D721Med (cell line): ENCODE measurements around the gene BCL2L11.
A peak's percentile ranks its signal among the peaks of the same experiment; 100 is the strongest.

ENCODE experiments used
- DNase-seq: peaks from one replicate; pipeline ENCODE4 v3.0.0; 2011; ENCODE audit warnings: low spot score; ENCODE audit not compliant: insufficient read length
- FAIRE-seq: peaks from 2 replicates; lab custom pipeline; 2011; peaks lifted over from hg19 to GRCh38; lab: Jason Lieb, UNC
- CTCF ChIP-seq: IDR thresholded peaks from 2 replicates; pipeline ENCODE4 v1.5.1; 2012; ENCODE audit warnings: mild to moderate bottlenecking, control low read depth; ENCODE audit not compliant: insufficient read depth; ENCODE audit errors: missing control alignments

BCL2L11 gene

DNA sequence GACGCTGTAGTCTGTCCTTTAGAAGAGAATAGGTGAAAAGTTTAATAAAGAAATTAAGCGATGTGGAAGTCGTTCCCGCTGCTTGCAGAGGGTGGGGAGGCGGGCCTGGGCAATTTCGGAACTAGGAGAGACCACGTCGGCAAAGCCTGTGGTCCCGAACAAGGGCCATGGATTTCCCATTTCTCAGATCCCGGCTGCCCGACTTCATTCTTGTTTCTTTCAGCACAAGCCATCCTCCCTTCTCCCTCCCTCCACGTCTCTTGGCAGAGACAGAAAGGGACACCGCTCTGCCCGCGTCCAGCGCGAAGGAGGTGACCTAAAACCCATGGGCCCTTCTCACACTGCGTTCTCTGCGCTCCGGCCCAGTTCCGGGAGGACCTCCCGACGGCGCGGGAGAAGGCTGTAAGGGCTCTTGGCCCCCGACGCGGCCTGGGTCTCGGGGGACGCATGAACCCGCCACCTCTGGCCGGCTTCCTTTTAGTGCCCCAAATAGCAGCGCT is 2.2 kb upstream of the BCL2L11 start:
- FAIRE-seq (no peak), DNase-seq (no peak)
- TF ChIP-seq CTCF = no peak

GRCh38 chr2:111118981-111119821 is 1.5 kb upstream of the BCL2L11 start:
- FAIRE-seq = no peak
- DNase-seq = no peak
- TF ChIP-seq CTCF = no peak

- DNase-seq (no peak), FAIRE-seq (no peak)
- TF ChIP-seq CTCF = no peak
These were observed 877 bp upstream of the BCL2L11 start for GRCh38 chr2:111119822-111120252.

DNA sequence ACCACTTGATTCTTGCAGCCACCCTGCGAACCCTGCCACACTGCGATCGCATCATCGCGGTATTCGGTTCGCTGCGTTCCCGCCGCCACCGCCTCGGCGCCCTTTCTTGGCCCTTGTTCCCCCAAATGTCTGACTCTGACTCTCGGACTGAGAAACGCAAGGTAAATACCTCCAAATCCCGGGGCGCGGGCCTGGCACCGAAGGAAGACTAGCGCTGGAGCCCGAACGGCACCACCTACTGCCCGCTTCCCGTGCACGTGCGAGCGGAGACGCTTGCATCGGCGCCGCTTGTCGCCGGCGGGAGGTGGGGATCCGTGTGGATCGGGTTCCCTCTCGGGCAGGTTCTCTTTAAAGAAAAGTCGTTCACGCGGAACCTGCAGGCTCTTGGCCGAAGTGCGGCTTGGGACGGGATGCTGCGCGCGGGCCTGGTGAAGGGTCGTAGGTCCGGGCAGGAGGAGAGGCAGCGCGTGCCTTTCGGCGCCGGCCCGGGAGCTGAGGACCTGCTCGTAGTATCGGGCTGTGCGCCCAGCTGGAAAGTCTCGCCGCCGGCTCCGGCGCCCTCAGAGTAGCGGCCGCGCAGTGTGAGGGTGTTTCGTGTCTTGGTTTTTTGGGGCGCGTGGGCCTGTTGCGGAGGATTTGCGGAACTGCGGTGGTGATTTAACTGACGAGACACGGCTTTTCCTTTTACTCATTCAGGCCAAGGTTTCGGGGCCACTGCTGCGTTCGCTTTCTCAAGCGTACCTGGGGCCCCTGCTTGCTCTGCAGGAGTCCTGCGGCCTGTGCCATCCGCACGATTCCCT is 514 bp downstream of the BCL2L11 start:
- no peak for TF ChIP-seq CTCF
- no peak for FAIRE-seq
- no peak for DNase-seq

DNA sequence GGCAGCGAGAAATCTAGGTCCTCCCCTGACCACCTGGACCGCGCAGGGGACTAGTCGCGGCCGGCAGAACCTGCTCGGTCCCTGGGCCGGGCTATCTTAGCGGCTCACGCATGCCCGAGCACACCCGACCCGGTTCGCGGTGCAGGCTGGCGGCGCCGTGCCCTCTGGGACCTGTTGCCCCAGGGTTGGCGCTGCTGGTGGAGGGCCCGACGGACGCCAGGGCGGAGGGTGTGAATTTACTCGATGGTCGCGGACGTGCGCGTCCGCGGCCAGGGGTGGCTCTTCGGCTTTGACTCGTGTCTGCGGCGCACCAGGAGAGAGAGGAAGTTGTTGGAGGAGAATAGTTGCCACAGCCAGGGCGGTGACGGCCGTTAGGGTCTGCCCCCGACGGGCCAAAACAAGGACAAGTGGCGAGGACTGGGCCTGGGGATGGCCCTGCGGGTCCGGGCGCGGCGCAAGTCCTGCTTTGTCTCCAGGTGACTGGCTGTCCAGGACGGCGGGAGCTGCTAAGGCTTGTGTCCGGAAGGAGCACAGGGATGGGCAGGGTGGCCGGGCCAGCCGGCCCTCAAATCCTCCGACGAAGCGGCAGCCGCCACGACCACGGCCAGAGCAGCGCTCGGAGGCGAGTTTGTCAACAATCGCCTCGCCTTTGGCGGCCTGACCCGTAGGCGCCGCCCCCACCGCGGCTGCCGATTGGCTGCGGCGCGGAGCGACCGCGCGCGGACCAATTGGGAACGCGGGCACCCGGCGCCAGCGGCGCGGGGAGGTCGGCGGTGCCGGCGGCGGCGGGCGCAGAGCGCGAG is 1.3 kb downstream of the BCL2L11 start:
- TF ChIP-seq CTCF = no peak
- DNase-seq (peak; percentile 60), FAIRE-seq (no peak)

DNA sequence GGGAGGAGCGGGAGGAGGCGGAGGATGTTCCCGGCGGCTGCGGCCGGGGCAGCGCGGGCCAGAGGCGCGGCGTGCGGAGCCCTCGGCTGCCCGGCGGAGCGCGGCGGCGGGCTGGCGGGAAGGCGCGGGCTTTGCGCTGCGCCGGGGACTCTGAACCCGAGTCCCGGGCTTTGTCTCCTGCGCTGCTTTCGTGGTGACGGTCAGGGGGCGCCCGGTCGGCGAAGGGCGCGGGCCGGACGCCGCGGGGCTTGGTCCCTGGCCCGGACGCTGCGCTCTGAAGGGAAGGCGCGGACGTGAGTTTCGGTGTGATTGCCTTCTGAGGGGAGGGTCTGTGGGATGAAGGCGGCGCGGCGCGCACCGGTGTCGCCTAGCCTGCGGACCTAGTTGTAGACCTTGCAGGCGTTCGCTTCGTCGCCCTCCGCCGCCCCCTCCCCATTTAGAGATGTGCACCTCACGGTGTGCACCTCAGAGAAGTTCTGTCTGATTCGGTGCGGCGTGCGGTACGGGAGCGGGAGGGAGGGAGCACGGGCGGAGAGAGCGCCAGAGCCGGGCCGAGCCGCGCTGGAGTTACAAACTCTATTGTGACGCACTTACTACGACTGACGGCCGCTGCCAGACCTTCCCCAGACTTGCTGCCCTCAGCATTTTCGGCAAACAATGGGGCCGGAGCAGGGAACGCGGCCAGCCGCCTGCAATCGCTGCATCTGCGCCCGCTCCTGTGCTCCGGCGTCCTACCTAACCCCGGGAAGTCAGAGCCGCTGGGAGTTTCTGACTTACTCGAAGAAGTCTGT is 2.1 kb downstream of the BCL2L11 start:
- no peak for FAIRE-seq
- DNase-seq = no peak
- TF ChIP-seq CTCF = no peak
